Fibroblast of pulmonary artery (primary cell): ENCODE data around the gene CSTPP1.
"Not testable (repeated sequence)": the region's sequence is repeated elsewhere in the genome, so short reads cannot be mapped to it uniquely, and the experiment has no call there.

Experiments used
- DNase-seq: peaks from one replicate; pipeline ENCODE4 v3.0.0-alpha.2; 2010; ENCODE audit warnings: low read depth
- H3K4me3 ChIP-seq: replicated peaks from 2 replicates; pipeline ENCODE4 v1.5.1; 2011; ENCODE audit warnings: low read depth, mild to moderate bottlenecking, control low read depth, low read length, moderate library complexity
- CTCF ChIP-seq: IDR thresholded peaks from 2 replicates; pipeline ENCODE4 v1.5.1; 2011; ENCODE audit warnings: mild to moderate bottlenecking, control low read depth, low read length, inconsistent platforms; ENCODE audit errors: missing control alignments

CSTPP1 gene

GRCh38 chr11:47188259-47188658 lies 251.7 kb downstream of the CSTPP1 start:
- no peak overlapping the region for H3K4me3 ChIP-seq
- DNase-seq, result no peak
- no peak for TF ChIP-seq CTCF

- H3K4me3 ChIP-seq, result no peak overlapping the region
- peak; percentile 86 for DNase-seq
- TF ChIP-seq CTCF, result no peak
Measured at GRCh38 chr11:47189100-47189834, 252.7 kb downstream of the CSTPP1 start.

GRCh38 chr11:47191137-47191536 lies 254.6 kb downstream of the CSTPP1 start:
- not testable (repeated sequence) for H3K4me3 ChIP-seq, DNase-seq

- no peak for TF ChIP-seq CTCF
- DNase-seq, result no peak
- no peak overlapping the region for H3K4me3 ChIP-seq
Measured at GRCh38 chr11:47192111-47192510, 255.6 kb downstream of the CSTPP1 start.

- not testable (repeated sequence) for DNase-seq, H3K4me3 ChIP-seq
Measured at GRCh38 chr11:47198161-47198560, 261.6 kb downstream of the CSTPP1 start.

- H3K4me3 ChIP-seq, result no peak overlapping the region
- TF ChIP-seq CTCF, result no peak
- no peak for DNase-seq
Measured at GRCh38 chr11:47201015-47201414, 264.5 kb downstream of the CSTPP1 start.

- H3K4me3 ChIP-seq, result no peak overlapping the region
- DNase-seq, result no peak
- TF ChIP-seq CTCF, result no peak
Measured at GRCh38 chr11:47202576-47202975, 266.0 kb downstream of the CSTPP1 start.

- no peak for TF ChIP-seq CTCF
- DNase-seq, result peak; percentile 64
- no peak overlapping the region for H3K4me3 ChIP-seq
Measured at GRCh38 chr11:47204637-47204989, 268.1 kb downstream of the CSTPP1 start.

- not testable (repeated sequence) for H3K4me3 ChIP-seq, DNase-seq
Measured at GRCh38 chr11:47206577-47206976, 270.0 kb downstream of the CSTPP1 start.
